Measurements from ENCODE around the gene NFE2L2. TPM values are rescaled to one million over a fixed set of nuclear protein-coding genes. Genes with fewer than 3 reads are reported as not detected.

Gene NFE2L2
- total and polyA plus RNA-seq, 12 donors, result 26.4 to 67.9 (median 54.9) TPM

DNA sequence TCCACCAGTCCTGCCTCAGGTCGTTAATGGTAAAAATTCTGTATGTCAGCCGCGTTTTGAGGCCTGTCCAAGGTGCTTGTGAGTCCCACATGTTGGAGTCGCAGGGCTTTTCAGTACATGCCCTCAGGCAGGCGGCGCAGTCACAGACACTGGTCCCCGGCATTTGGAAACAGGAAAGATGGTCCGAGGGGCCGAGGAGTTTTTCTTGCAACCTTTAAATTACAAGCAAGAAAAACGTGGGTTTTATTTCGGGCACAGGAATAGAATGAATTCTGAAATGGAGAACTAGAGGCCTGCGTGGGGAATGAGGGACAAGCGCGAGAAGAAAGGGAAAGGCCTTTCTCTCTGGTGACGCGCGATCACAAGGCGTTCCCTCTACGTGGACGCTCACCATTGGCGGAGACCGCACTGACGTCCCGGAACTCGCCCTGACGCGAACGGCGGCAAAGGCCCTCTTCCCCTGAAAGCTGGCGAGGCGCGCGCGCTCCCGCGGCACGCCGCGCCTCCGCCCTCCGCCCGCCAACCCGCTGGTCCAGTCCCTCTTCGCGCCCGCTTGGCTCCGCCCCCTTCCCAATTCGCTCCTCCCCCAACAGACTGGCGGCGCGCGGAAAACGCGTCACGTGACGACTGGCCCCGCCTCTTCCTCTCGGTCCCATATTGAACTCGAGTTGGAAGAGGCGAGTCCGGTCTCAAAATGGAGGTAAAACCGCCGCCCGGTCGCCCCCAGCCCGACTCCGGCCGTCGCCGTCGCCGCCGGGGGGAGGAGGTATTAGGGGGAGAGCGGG is 52.2 kb downstream of the NFE2L2 start, which contains the start of gene HNRNPA3:
Gene HNRNPA3 (plus strand): TSS at position 689 of the 785 bp plus-strand sequence. CDS start 6 bp downstream, at position 695.
- ATAC-seq (peak; percentile 95 to 97 (median 96)), DNase-seq (peak; percentile 99 to 100)
- Histone ChIP-seq H3K4me3 (peak within 1 kb of the TSS; percentile 69 to 96 (median 86)), H3K27me3 (no peaks in the 10 kb centered on the region), H3K9me3 (no peaks in the 10 kb centered on the region), H3K4me1 (peaks cover 8 to 53% (median 48%) of the 10 kb centered on the region in 9 donors), H3K36me3 (peaks cover 0 to 35% (median 18%) of the 10 kb centered on the region in 9 donors), H3K27ac (peak within 1 kb of the TSS; percentile 93 to 100 (median 99))
- TF ChIP-seq, protein P1, sequence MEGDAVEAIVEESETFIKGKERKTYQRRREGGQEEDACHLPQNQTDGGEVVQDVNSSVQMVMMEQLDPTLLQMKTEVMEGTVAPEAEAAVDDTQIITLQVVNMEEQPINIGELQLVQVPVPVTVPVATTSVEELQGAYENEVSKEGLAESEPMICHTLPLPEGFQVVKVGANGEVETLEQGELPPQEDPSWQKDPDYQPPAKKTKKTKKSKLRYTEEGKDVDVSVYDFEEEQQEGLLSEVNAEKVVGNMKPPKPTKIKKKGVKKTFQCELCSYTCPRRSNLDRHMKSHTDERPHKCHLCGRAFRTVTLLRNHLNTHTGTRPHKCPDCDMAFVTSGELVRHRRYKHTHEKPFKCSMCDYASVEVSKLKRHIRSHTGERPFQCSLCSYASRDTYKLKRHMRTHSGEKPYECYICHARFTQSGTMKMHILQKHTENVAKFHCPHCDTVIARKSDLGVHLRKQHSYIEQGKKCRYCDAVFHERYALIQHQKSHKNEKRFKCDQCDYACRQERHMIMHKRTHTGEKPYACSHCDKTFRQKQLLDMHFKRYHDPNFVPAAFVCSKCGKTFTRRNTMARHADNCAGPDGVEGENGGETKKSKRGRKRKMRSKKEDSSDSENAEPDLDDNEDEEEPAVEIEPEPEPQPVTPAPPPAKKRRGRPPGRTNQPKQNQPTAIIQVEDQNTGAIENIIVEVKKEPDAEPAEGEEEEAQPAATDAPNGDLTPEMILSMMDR (IDR thresholded peaks at IDR 0.05), result peak in 7 of 9 donors; percentile 16 to 60 (median 29)
- WGBS, 2 donors, result 5 to 7% methylated on average over 73 to 74 of the region's 74 CpGs
- intact Hi-C loops (cut with DNase I), result loop anchor here in 8 of 10 donors (1.0 to 5.0 kb wide), 9 partner anchors 29 to 120 kb away; partner anchors contain the start of gene NFE2L2 (in 1 of the 8)

DNA sequence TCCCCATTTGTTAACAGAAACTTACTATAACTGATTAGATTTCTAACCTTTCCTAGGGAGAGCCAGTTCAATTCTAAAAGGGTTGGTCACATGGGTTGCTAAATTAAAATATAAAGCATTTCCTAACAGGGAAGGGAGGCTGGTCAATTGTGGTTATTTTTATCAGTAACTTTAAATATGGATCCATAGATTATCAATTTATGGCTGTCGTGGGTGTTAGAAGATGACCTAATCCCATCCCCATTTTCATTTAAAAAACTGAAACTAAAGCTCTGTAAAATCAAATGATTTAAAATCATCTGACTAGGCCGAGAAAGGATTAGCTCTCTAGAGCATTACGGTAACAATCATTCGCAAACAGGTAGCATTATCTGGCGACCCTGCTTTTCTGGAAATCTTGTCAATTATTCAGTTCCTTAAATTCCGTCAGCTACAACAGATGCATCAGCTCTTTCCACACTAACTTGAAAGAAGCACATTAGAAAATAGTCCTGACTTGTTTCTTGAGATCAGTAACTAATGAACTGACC is 52.9 kb downstream of the NFE2L2 start:
- ATAC-seq (no peak), DNase-seq (no peak)
- no peaks in the 10 kb centered on the region for H3K27me3 ChIP-seq
- peak overlapping the region; percentile 68 to 100 (median 99) for H3K27ac ChIP-seq
- H3K4me3 ChIP-seq, result peak overlapping the region; percentile 32 to 96 (median 86)
- peaks cover 4 to 49% (median 42%) of the 10 kb centered on the region in 9 donors for H3K4me1 ChIP-seq
- H3K36me3 ChIP-seq, result peaks cover 0 to 28% (median 12%) of the 10 kb centered on the region in 9 donors
- TF ChIP-seq, protein P1 (IDR thresholded peaks at IDR 0.05), result no peak
- intact Hi-C loops (cut with DNase I), result loop anchor here in 8 of 10 donors (1.0 to 5.0 kb wide), 9 partner anchors 29 to 121 kb away; partner anchors contain the start of gene NFE2L2 (in 1 of the 8)
- WGBS, 2 donors, result 5 to 6% methylated on average over 6 of the region's 6 CpGs
- H3K9me3 ChIP-seq, result no peaks in the 10 kb centered on the region

DNA sequence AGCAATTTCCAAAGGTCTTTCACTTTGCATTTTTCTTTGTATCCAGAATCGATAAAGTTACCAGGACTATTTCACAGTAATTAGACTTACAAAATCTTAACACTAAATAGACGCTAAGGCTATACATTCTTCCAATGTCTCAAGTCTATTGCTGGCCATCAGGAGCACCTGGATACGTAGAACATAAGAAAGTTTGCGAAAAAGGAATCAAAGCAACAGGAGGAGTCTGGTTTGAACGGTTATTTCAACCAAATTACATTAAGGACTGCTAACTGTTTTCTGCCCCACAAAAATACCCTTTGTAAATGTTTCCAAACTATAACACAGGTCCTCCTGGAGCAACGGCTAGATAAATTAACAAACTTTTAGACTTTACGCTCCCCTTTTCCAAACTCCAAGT is 53.4 kb downstream of the NFE2L2 start:
- WGBS, 2 donors, result 64 to 65% methylated on average over 7 of the region's 7 CpGs
- Histone ChIP-seq H3K4me1 (peaks cover 4 to 44% (median 37%) of the 10 kb centered on the region in 9 donors), H3K4me3 (peak overlapping the region in 8 of 10 donors; percentile 69 to 96 (median 88)), H3K36me3 (peaks cover 0 to 23% (median 7%) of the 10 kb centered on the region in 9 donors), H3K9me3 (no peaks in the 10 kb centered on the region), H3K27me3 (no peaks in the 10 kb centered on the region), H3K27ac (peak overlapping the region; percentile 68 to 100 (median 99))
- intact Hi-C loops (cut with DNase I), result loop anchor here in 2 of 10 donors (5.0 kb wide), 2 partner anchors 51 to 121 kb away; partner anchors contain the start of gene NFE2L2 (in 1 of the 2)
- no peak for DNase-seq
- TF ChIP-seq, protein P1 (IDR thresholded peaks at IDR 0.05), result no peak
- no peak for ATAC-seq

DNA sequence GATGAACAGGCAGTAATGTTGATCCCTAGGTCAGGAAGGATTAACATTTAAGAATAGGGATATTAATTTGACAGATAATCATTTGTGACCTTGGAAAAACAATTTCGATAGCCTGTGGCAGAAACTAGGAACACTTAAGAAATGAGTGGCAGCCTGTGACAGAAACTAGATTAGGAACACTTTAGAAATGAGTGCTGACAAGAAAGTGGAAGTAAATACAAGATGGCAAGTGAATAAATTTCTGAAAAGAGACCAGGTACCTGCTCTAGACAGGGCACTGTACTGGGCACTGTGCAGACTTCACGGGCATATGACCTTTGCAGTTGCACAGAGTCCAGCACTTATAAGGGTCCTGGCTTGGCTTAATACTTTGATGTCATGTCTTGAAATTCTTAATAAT is 57.4 kb downstream of the NFE2L2 start:
- Histone ChIP-seq H3K4me1 (peaks cover 0 to 19% (median 12%) of the 10 kb centered on the region in 9 donors), H3K27ac (no peak overlapping the region), H3K27me3 (no peaks in the 10 kb centered on the region), H3K4me3 (no peak overlapping the region), H3K9me3 (no peaks in the 10 kb centered on the region), H3K36me3 (no peaks in the 10 kb centered on the region)
- TF ChIP-seq, protein P1 (IDR thresholded peaks at IDR 0.05), result no peak
- ATAC-seq (peak in 1 of 8 donors; percentile 26), DNase-seq (no peak)
- 40 to 57% methylated on average over 2 of the region's 2 CpGs for WGBS, 2 donors
- intact Hi-C loops (cut with DNase I), result loop anchor here in 3 of 10 donors (5.0 kb wide), 2 partner anchors 35 to 40 kb away; no protein-coding TSS in a partner anchor

Measured in heart right ventricle (tissue), 16 donors.